ENCODE measurements around the gene ARL3.

ARL3 gene

GRCh38 chr10:102633287-102633686 lies 80.9 kb downstream of the ARL3 start:
- DNase-seq: no peak

DNA sequence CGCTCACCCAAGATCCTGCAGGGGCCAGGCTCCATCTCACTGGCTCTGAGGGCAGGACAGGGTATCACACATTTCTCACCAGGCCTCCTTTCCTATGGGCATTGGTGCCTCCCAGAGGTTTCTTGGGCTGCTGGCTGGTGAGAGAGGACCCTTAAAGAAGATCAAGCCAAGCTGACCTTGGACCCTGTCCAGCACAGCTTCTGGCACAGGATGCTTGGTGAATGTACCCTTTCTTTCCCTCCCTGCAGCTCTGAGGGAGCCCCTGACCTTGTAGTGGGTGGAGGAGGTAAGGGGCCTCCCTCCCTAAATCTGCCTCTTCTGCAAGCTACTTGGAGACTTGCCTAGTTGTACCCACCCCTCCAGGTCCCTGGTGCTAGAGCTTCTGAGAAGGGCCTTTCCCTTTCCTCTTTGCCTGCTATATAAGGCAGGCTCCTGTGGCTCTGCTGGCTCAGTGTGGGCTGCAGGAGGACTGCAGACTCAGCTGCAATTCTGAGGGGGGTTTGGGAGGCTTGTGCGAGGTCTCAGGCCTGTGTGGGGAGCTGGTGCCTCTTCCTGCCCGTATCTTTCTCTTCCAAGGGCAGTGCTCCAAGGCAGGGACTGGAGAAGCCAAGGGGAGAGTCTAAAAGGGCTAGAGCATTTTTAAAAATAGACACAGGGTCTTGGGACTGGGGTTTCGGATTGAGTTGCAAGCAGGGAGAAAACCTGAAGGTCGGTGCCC lies 81.6 kb downstream of the ARL3 start:
- DNase-seq: no peak

DNA sequence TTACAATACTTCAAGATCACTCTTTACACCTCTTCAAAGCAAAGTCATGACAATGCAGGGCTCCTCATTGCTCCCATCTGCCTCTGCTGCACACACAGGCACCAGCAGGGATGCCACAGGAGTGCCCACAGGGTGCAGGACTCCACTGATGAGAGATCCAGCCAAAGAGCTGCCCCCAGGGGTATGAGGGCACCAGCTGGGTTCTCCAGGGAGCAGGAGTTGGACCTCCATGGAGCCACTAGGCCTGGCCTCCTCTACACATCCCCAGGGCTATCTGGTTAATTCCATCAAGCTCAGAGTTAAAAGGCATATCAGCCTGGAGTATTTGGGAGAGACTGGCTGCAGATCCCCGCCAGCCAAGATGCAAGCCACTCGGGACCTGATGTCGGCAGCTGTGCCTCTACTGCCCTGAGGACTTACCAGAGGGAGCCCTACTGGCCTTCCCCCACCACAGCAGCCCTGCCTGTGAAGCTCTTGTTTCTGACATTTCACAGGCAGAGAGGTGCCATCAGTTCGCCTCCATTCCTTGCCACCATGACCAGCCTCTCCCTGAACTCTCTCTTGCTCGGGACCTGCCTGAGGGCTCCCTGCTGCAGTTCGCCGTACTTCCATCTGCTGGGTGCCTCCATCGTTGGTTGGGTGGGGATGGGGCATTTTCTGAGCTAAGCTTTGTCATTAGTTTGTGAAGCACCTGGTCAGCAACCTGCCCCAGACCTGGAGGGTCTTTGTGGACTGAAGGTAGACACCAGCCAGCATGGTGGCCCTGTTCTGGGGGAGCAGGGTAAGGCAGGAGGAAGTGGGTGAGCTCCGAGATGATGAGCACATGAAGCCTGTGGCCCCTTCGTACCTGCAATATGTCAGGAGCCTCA lies 82.4 kb downstream of the ARL3 start:
- DNase-seq: no peak

GRCh38 chr10:102630663-102631062 lies 83.5 kb downstream of the ARL3 start:
- DNase-seq: no peak

- DNase-seq: no peak
Measured at GRCh38 chr10:102629661-102630614, 84.3 kb downstream of the ARL3 start.

- DNase-seq: no peak
Measured at GRCh38 chr10:102628451-102628911, 85.7 kb downstream of the ARL3 start.

GRCh38 chr10:102627736-102628293 lies 86.4 kb downstream of the ARL3 start:
- DNase-seq: no peak

DNA sequence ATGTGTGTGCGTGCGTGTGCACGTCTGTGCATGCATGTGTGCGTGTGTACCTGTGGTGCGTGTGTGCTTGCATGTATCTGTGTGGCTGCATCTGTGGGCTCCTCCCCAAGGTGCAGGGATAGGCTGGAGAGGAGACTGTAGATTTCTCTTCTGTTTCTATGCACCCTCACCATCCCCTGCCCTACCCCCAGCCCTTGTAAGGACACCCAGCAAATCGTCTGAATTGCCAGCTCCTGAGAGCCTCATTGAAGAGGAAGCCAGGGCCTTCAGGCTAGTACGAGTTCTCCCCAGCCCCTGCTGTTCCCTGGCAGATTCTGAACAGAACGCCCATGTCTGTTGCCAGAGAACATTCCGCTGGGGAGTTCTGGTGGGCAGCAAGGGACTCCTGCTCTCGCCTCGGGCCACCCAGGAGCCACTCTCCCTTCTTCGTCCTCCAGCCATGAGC lies 86.9 kb downstream of the ARL3 start:
- no peak for DNase-seq

DNA sequence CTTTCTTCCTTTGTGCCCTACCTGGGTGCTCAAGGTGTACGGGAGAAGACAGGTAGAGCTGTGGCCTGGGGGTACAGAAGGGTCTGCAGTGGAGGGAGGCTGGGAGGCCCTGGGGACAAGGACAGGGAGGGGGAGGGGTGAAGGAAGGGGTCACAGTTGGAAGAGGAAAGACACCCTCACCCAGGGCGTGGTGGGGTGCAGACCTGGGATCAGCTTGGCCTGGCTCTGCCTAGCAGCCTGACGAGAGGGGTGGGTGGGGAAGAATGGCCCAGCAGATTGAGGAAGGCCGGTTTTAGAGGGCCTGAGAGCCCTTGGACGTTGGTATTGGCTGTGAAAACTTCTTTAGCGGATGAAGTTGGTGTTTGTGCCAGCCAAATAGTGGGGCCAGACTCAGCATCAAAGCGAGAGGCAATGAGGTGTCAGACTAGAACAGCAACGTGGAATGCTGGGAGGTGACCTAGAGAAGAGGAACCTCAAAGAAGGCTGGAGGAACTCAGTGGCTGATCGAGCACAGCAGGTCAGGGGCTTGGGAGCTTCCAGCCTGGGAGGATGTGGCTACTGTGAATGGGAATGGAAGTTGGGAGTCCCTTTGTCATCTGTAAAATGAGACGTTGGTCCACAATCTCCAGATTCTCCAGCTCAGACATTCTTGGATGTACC lies 88.0 kb downstream of the ARL3 start:
- DNase-seq: no peak

DNA sequence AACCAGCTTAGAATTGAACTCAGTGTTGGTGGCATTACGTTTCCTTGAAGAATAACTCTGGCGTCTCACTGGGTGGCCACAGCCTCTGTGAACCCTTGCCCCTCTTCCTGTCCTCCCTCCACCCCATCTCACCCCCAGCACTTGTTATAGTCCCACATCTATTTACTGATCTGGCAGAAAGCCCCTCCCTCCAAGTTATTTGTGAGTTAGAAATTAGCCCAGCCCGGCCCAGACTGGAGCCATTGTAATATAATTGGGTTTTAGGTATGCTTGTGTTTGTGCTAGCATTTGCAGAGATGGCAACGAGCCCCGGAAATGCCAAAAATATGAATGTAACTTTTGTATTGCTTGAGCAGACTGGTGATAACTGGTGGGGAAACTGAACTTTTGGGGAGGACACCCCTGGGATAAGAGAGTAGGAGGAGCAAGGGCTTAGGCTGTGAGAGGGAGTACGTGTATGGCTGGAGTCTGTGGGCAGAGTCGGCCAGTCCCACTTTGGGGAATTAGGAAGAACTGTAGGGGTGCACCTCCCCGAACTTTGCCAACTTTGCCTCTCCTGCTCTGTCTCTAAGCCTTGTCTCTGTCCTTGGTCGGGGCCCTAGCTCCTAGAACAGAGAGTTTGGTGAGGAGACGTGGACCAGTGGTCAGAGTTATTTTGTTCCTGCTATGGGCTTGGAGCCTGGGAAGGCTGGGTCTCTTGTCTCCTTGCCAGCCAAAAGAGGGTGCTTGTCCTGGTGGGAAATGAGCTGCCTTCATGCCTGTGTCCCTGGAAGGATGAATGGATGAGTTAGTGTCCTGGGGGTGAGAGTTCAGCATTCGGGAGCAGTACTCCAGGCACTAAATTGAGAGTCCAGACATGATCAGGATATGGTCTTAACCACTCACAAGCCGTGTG lies 89.2 kb downstream of the ARL3 start:
- DNase-seq: no peak

GRCh38 chr10:102624094-102624493 lies 90.1 kb downstream of the ARL3 start:
- DNase-seq: no peak
